ENCODE data around the gene FAF2. TPM values are rescaled to one million over a fixed set of nuclear protein-coding genes. Genes with fewer than 3 reads are reported as not detected.

Gene FAF2
- total and polyA plus RNA-seq, 10 of the 15 experiments (the other 5 are each of a cell fraction or from before 2014, with no cell fraction given), result 19.0 to 45.1 (median 35.6) TPM

GRCh38 chr5:176536902-176537553 is 88.8 kb downstream of the FAF2 start, which contains the start of gene RNF44 (continued):
- TF ChIP-seq, protein P1, sequence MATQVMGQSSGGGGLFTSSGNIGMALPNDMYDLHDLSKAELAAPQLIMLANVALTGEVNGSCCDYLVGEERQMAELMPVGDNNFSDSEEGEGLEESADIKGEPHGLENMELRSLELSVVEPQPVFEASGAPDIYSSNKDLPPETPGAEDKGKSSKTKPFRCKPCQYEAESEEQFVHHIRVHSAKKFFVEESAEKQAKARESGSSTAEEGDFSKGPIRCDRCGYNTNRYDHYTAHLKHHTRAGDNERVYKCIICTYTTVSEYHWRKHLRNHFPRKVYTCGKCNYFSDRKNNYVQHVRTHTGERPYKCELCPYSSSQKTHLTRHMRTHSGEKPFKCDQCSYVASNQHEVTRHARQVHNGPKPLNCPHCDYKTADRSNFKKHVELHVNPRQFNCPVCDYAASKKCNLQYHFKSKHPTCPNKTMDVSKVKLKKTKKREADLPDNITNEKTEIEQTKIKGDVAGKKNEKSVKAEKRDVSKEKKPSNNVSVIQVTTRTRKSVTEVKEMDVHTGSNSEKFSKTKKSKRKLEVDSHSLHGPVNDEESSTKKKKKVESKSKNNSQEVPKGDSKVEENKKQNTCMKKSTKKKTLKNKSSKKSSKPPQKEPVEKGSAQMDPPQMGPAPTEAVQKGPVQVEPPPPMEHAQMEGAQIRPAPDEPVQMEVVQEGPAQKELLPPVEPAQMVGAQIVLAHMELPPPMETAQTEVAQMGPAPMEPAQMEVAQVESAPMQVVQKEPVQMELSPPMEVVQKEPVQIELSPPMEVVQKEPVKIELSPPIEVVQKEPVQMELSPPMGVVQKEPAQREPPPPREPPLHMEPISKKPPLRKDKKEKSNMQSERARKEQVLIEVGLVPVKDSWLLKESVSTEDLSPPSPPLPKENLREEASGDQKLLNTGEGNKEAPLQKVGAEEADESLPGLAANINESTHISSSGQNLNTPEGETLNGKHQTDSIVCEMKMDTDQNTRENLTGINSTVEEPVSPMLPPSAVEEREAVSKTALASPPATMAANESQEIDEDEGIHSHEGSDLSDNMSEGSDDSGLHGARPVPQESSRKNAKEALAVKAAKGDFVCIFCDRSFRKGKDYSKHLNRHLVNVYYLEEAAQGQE (IDR thresholded peaks at IDR 0.05; ENCODE audit: low read depth, low read length), result 0 out of 2 replicates have a peak, but pooled peaks have one; percentile 41
- TF ChIP-seq IRF3 (IDR thresholded peaks at IDR 0.05) (no peak), HDAC2 (IDR thresholded peaks at IDR 0.05) (no peak), BCL11A (IDR thresholded peaks at IDR 0.05; ENCODE audit: low read depth, low read length) (no peak), SMAD1 (IDR thresholded peaks at IDR 0.05; ENCODE audit: low read depth, partially characterized antibody) (no peak), ASH2L (IDR thresholded peaks at IDR 0.05; ENCODE audit: borderline replicate concordance, low read depth) (peak; percentile 15; the same call in 1 of the 2 replicates), PAX5 (IDR thresholded peaks at IDR 0.05; ENCODE audit: borderline replicate concordance, low read depth, low read length) (peak; percentile 23; the same call in 1 of the 2 replicates), ZNF24 (IDR thresholded peaks at IDR 0.05) (no peak), CHD2 (IDR thresholded peaks at IDR 0.05; ENCODE audit: borderline replicate concordance, low read depth, low read length) (peak; percentile 82), NRF1 (conservative IDR thresholded peaks at IDR 0.05; ENCODE audit: low read depth, low read length) (no peak), BRCA1 (IDR thresholded peaks at IDR 0.05; ENCODE audit: low read depth, low read length) (0 out of 2 replicates have a peak, but pooled peaks have one; percentile 46), FOXM1 (IDR thresholded peaks at IDR 0.05; ENCODE audit: low read depth, low read length) (no peak), PBX3 (IDR thresholded peaks at IDR 0.05; ENCODE audit: insufficient replicate concordance, low read depth, low read length) (no peak), SUZ12 (IDR thresholded peaks at IDR 0.05; ENCODE audit: unreplicated experiment) (no peak), E2F4 (IDR thresholded peaks at IDR 0.05; ENCODE audit: low read depth, low read length) (0 out of 2 replicates have a peak, but pooled peaks have one; percentile 37), NFYB (IDR thresholded peaks at IDR 0.05; ENCODE audit: insufficient read depth, low read depth, low read length) (peak; percentile 57; the same call in 1 of the 2 replicates), POLR2A (IDR thresholded peaks at IDR 0.05; ENCODE audit: low read depth, low read length) (peak; percentile 72)
- TF ChIP-seq, protein P2, sequence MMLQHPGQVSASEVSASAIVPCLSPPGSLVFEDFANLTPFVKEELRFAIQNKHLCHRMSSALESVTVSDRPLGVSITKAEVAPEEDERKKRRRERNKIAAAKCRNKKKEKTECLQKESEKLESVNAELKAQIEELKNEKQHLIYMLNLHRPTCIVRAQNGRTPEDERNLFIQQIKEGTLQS (IDR thresholded peaks at IDR 0.05; ENCODE audit: borderline replicate concordance, extremely low read depth, low read depth, low read length), result no peak; the same call in 1 of the 2 replicates
- TF ChIP-seq, protein P3, sequence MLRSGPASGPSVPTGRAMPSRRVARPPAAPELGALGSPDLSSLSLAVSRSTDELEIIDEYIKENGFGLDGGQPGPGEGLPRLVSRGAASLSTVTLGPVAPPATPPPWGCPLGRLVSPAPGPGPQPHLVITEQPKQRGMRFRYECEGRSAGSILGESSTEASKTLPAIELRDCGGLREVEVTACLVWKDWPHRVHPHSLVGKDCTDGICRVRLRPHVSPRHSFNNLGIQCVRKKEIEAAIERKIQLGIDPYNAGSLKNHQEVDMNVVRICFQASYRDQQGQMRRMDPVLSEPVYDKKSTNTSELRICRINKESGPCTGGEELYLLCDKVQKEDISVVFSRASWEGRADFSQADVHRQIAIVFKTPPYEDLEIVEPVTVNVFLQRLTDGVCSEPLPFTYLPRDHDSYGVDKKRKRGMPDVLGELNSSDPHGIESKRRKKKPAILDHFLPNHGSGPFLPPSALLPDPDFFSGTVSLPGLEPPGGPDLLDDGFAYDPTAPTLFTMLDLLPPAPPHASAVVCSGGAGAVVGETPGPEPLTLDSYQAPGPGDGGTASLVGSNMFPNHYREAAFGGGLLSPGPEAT (IDR thresholded peaks at IDR 0.05; ENCODE audit: low read depth), result peak; percentile 8; the same call in 1 of the 2 replicates

Measured in GM12878 (cell line).